HG03025 (cell line): Measurements from ENCODE around the gene PRKG1.
"Not testable (repeated sequence)": the region's sequence is repeated elsewhere in the genome, so short reads cannot be mapped to it uniquely, and the experiment has no call there.

Source experiments
- ATAC-seq: cut with Tn5 transposase; IDR thresholded peaks from one replicate; pipeline ENCODE4 v1.9.1; 2021; ENCODE audit warnings: mild to moderate bottlenecking, moderate library complexity; ENCODE audit not compliant: unreplicated experiment, low FRiP score

PRKG1 gene

GRCh38 chr10:51405580-51406351, 331.5 kb downstream of the PRKG1 start:
- ATAC-seq: no peak

GRCh38 chr10:51406581-51406980, 332.3 kb downstream of the PRKG1 start:
- ATAC-seq: no peak

- ATAC-seq: no peak
Measured at GRCh38 chr10:51416494-51416893, 342.2 kb downstream of the PRKG1 start.

- ATAC-seq: no peak
Measured at GRCh38 chr10:51419196-51420093, 345.2 kb downstream of the PRKG1 start.

- ATAC-seq: no peak
Measured at GRCh38 chr10:51421853-51422252, 347.6 kb downstream of the PRKG1 start.

- ATAC-seq: no peak
Measured at GRCh38 chr10:51422311-51423120, 348.2 kb downstream of the PRKG1 start.

GRCh38 chr10:51423121-51423452, 348.8 kb downstream of the PRKG1 start:
- ATAC-seq: no peak

GRCh38 chr10:51425431-51425830, 351.1 kb downstream of the PRKG1 start:
- no peak for ATAC-seq

GRCh38 chr10:51427758-51428157, 353.5 kb downstream of the PRKG1 start:
- no peak for ATAC-seq

GRCh38 chr10:51430506-51430905, 356.2 kb downstream of the PRKG1 start:
- ATAC-seq: no peak

- no peak for ATAC-seq
Measured at GRCh38 chr10:51433949-51434475, 359.7 kb downstream of the PRKG1 start.

- ATAC-seq: no peak
Measured at GRCh38 chr10:51436805-51437204, 362.5 kb downstream of the PRKG1 start.

GRCh38 chr10:51439645-51440044, 365.4 kb downstream of the PRKG1 start:
- ATAC-seq: no peak

- ATAC-seq: no peak
Measured at GRCh38 chr10:51445588-51445987, 371.3 kb downstream of the PRKG1 start.

GRCh38 chr10:51447119-51447518, 372.8 kb downstream of the PRKG1 start:
- no peak for ATAC-seq

- ATAC-seq: not testable (repeated sequence)
Measured at GRCh38 chr10:51455762-51456161, 381.5 kb downstream of the PRKG1 start.

- no peak for ATAC-seq
Measured at GRCh38 chr10:51459476-51459875, 385.2 kb downstream of the PRKG1 start.

- no peak for ATAC-seq
Measured at GRCh38 chr10:51462076-51462779, 387.9 kb downstream of the PRKG1 start.

GRCh38 chr10:51468424-51468823, 394.1 kb downstream of the PRKG1 start:
- ATAC-seq: no peak

GRCh38 chr10:51469686-51470085, 395.4 kb downstream of the PRKG1 start:
- no peak for ATAC-seq
